GM23338 (cell line): Measurements from ENCODE around the gene NCKAP5. TPM values are rescaled to one million over a fixed set of nuclear protein-coding genes. Genes with fewer than 3 reads are reported as not detected.

Source experiments
- ATAC-seq: fragments of 200-7000 bp; cut with Tn5 transposase; 3 replicates; pipeline ENCODE4 v1.9.1; 2020
- DNase-seq: peaks from one replicate; pipeline ENCODE4 v3.0.0-alpha.2; 2015; ENCODE audit warnings: low spot score
- H2AFZ ChIP-seq: fragments of 200-600 bp; sonication (generic); 2 replicates; pipeline ENCODE4 v1.8.0; 2016; ENCODE audit warnings: antibody characterized with exemption, mild to moderate bottlenecking, moderate library complexity
- H3F3A ChIP-seq: fragments of 200-600 bp; sonication (generic); replicated peaks from 2 replicates; pipeline ENCODE4 v1.8.0; 2017; ENCODE audit warnings: antibody characterized with exemption, mixed run types, low read depth
- H3K27ac ChIP-seq: fragments of 200-600 bp; sonication (generic); 2 replicates; pipeline ENCODE4 v1.6.1; 2016; ENCODE audit warnings: low read depth
- H3K27me3 ChIP-seq: fragments of 200-600 bp; sonication (generic); 2 replicates; pipeline ENCODE4 v1.8.0; 2016; ENCODE audit warnings: mild to moderate bottlenecking, mixed run types, moderate library complexity; ENCODE audit not compliant: insufficient read depth
- H3K36me3 ChIP-seq: fragments of 200-600 bp; sonication (generic); 2 replicates; pipeline ENCODE4 v1.8.0; 2016; ENCODE audit warnings: mild to moderate bottlenecking; ENCODE audit not compliant: insufficient read depth
- H3K4me1 ChIP-seq: fragments of 200-600 bp; sonication (generic); 2 replicates; pipeline ENCODE4 v1.8.0; 2016; ENCODE audit warnings: mild to moderate bottlenecking, moderate library complexity; ENCODE audit not compliant: insufficient read depth
- H3K4me2 ChIP-seq: fragments of 200-600 bp; sonication (generic); 2 replicates; pipeline ENCODE4 v1.7.1; 2017; ENCODE audit warnings: mixed run types
- H3K4me3 ChIP-seq: fragments of 200-600 bp; sonication (generic); 2 replicates; pipeline ENCODE4 v1.6.1; 2016; ENCODE audit warnings: mixed run types
- H3K79me2 ChIP-seq: fragments of 200-600 bp; sonication (generic); replicated peaks from 2 replicates; pipeline ENCODE4 v1.8.0; 2017; ENCODE audit warnings: mild to moderate bottlenecking; ENCODE audit not compliant: insufficient read depth
- H3K9me2 ChIP-seq: fragments of 200-600 bp; sonication (generic); 2 replicates; pipeline ENCODE4 v1.8.0; 2017; ENCODE audit not compliant: insufficient read depth
- H4K20me1 ChIP-seq: fragments of 200-600 bp; sonication (generic); replicated peaks from 2 replicates; pipeline ENCODE4 v1.8.0; 2017; ENCODE audit warnings: mild to moderate bottlenecking; ENCODE audit not compliant: insufficient read depth
- H3K27ac Mint-ChIP-seq: 2 replicates; pipeline ENCODE4 v1.8.0; 2020; ENCODE audit warnings: inconsistent platforms, mild to moderate bottlenecking, moderate library complexity, mixed read lengths
- H3K27me3 Mint-ChIP-seq: 3 replicates; pipeline ENCODE4 v1.8.0; 2022; ENCODE audit warnings: low read depth, mild to moderate bottlenecking, moderate library complexity, mixed read lengths, inconsistent platforms; ENCODE audit not compliant: insufficient read depth, poor library complexity
- H3K36me3 Mint-ChIP-seq: 3 replicates; pipeline ENCODE4 v1.8.0; 2021; ENCODE audit warnings: low read depth, mild to moderate bottlenecking, inconsistent platforms, moderate library complexity, mixed read lengths
- H3K4me1 Mint-ChIP-seq: 3 replicates; pipeline ENCODE4 v1.8.0; 2020; ENCODE audit warnings: mild to moderate bottlenecking, inconsistent platforms, mixed read lengths
- H3K4me3 Mint-ChIP-seq: 3 replicates; pipeline ENCODE4 v1.8.0; 2021; ENCODE audit warnings: moderate library complexity, mild to moderate bottlenecking, inconsistent platforms, mixed read lengths
- H3K9me3 Mint-ChIP-seq: 3 replicates; pipeline ENCODE4 v1.8.0; 2020; ENCODE audit warnings: moderate library complexity, mild to moderate bottlenecking, inconsistent platforms, mixed read lengths
- CTCF ChIP-seq, 2 experiments: fragments of 200-600 bp in 1 of 2; sonication (generic) in 1 of 2; conservative IDR thresholded peaks; 2 replicates each; pipeline versions ENCODE4 v1.5.1 to v1.6.1; 2016 to 2017; ENCODE audit warnings: antibody characterized with exemption in 2 of 2, low read depth in 2 of 2, mild to moderate bottlenecking in 2 of 2, moderate library complexity in 1 of 2
- ETS1 ChIP-seq: IDR thresholded peaks from 2 replicates; pipeline ENCODE4 v1.6.1; 2016; ENCODE audit warnings: antibody characterized with exemption
- EZH2phosphoT487 ChIP-seq: fragments of 200-600 bp; sonication (generic); IDR thresholded peaks from one replicate; pipeline ENCODE4 v1.8.1; 2018; ENCODE audit warnings: antibody characterized with exemption; ENCODE audit not compliant: unreplicated experiment
- JUNB ChIP-seq: IDR thresholded peaks from one replicate; pipeline ENCODE4 v1.6.1; 2016; ENCODE audit warnings: antibody characterized with exemption; ENCODE audit not compliant: unreplicated experiment
- POLR2AphosphoS5 ChIP-seq: IDR thresholded peaks from 2 replicates; pipeline ENCODE4 v1.6.1; 2016; ENCODE audit warnings: antibody characterized with exemption, low read depth
- REST ChIP-seq: IDR thresholded peaks from one replicate; pipeline ENCODE4 v1.6.1; 2018; ENCODE audit warnings: antibody characterized with exemption; ENCODE audit not compliant: unreplicated experiment
- ZNF114 ChIP-seq: fragments of 250-450 bp; sonication (Bioruptor Pico); IDR thresholded peaks from 2 replicates; pipeline ENCODE4 v1.5.0; 2020; ENCODE audit warnings: mild to moderate bottlenecking, moderate library complexity
- ZNF331 ChIP-seq: fragments of 250-450 bp; sonication (Bioruptor Pico); IDR thresholded peaks from 2 replicates; pipeline ENCODE4 v1.5.0; 2020; ENCODE audit warnings: low read depth, mild to moderate bottlenecking, moderate library complexity
- polyA plus RNA-seq: library from polyadenylated mRNA; unstranded; fragments of >200 nt; fragmentation: Nextera tagmentation; extraction: Ambion mirVana; gene quantifications from 2 replicates; pipeline ENCODE4 v1.2.1, GENCODE V29; 2016
- total RNA-seq: library from RNA; depleted of rRNA; stranded (reverse); fragments of >200 nt; shearing (Covaris generic); gene quantifications from 2 replicates; pipeline ENCODE4 v1.2.3, GENCODE V29; 2014

The NCKAP5 gene
- total and polyA plus RNA-seq, 2 experiments from 2014 or later, result 0.34 to 0.73 TPM

GRCh38 chr2:133338224-133338623 lies 230.0 kb downstream of the NCKAP5 start:
- Mint-ChIP-seq H3K4me1 (peaks cover 18% of the 10 kb centered on the region), H3K9me3 (no peaks in the 10 kb centered on the region), H3K27me3 (no peaks in the 10 kb centered on the region), H3K4me3 (no peak overlapping the region), H3K27ac (no peak overlapping the region), H3K36me3 (no peaks in the 10 kb centered on the region)
- no peak overlapping the region for H3K4me2 ChIP-seq
- no peak overlapping the region for H2AFZ ChIP-seq
- DNase-seq (no peak), ATAC-seq (no peak)
- no peaks in the 10 kb centered on the region for H3K79me2 ChIP-seq
- no peaks in the 10 kb centered on the region for H4K20me1 ChIP-seq
- H3K4me3 ChIP-seq, result no peak overlapping the region
- H3K27ac ChIP-seq, result no peak overlapping the region
- H3F3A ChIP-seq, result no peaks in the 10 kb centered on the region
- H3K4me1 ChIP-seq, result peaks cover 13% of the 10 kb centered on the region
- H3K9me2 ChIP-seq, result 0 out of 2 replicates have a peak, but pooled peaks cover 6% of the 10 kb centered on the region
- H3K27me3 ChIP-seq, result no peaks in the 10 kb centered on the region
- no peak for TF ChIP-seq POLR2AphosphoS5
- TF ChIP-seq EZH2phosphoT487, result no peak
- no peak for TF ChIP-seq ZNF331 (CRISPR knock-in tag)
- TF ChIP-seq CTCF (conservative IDR thresholded peaks at IDR 0.05; ENCODE audit: low read depth in 2 of 2), result no peak
- TF ChIP-seq REST, result no peak
- no peak for TF ChIP-seq ZNF114 (CRISPR knock-in tag)
- TF ChIP-seq ETS1, result no peak
- H3K36me3 ChIP-seq, result no peaks in the 10 kb centered on the region

GRCh38 chr2:133334923-133335322 lies 233.3 kb downstream of the NCKAP5 start:
- H3K4me2 ChIP-seq, result peak overlapping the region; percentile 16
- H3K36me3 Mint-ChIP-seq, result no peaks in the 10 kb centered on the region
- no peak overlapping the region for H3K4me3 ChIP-seq
- H3F3A ChIP-seq, result no peaks in the 10 kb centered on the region
- DNase-seq, result peak; percentile 30
- H3K4me1 ChIP-seq, result 0 out of 2 replicates have a peak, but pooled peaks cover 4% of the 10 kb centered on the region
- H3K9me3 Mint-ChIP-seq, result no peaks in the 10 kb centered on the region
- no peaks in the 10 kb centered on the region for H3K79me2 ChIP-seq
- no peak overlapping the region for H3K27ac Mint-ChIP-seq
- peak; percentile 52 for ATAC-seq
- no peak overlapping the region for H3K27ac ChIP-seq
- no peak overlapping the region for H3K4me3 Mint-ChIP-seq
- no peak overlapping the region for H2AFZ ChIP-seq
- H3K36me3 ChIP-seq, result no peaks in the 10 kb centered on the region
- H3K4me1 Mint-ChIP-seq, result peaks cover 12% of the 10 kb centered on the region
- H4K20me1 ChIP-seq, result no peaks in the 10 kb centered on the region
- TF ChIP-seq CTCF (conservative IDR thresholded peaks at IDR 0.05; ENCODE audit: low read depth in 2 of 2) (no peak), JUNB (no peak)
- H3K27me3 Mint-ChIP-seq, result no peaks in the 10 kb centered on the region
- peaks cover 12% of the 10 kb centered on the region; the same call in 1 of the 2 replicates for H3K9me2 ChIP-seq
- H3K27me3 ChIP-seq, result no peaks in the 10 kb centered on the region
